NCI-H1092 treated with DMSO at 0.1 percent for 48 hours (cell line): Measurements from ENCODE around the gene NFIA.

ENCODE experiments used
- DNase-seq: peaks from one replicate; lab custom pipeline; 2025; lab: John Stamatoyannopoulos, UW

Gene NFIA

DNA sequence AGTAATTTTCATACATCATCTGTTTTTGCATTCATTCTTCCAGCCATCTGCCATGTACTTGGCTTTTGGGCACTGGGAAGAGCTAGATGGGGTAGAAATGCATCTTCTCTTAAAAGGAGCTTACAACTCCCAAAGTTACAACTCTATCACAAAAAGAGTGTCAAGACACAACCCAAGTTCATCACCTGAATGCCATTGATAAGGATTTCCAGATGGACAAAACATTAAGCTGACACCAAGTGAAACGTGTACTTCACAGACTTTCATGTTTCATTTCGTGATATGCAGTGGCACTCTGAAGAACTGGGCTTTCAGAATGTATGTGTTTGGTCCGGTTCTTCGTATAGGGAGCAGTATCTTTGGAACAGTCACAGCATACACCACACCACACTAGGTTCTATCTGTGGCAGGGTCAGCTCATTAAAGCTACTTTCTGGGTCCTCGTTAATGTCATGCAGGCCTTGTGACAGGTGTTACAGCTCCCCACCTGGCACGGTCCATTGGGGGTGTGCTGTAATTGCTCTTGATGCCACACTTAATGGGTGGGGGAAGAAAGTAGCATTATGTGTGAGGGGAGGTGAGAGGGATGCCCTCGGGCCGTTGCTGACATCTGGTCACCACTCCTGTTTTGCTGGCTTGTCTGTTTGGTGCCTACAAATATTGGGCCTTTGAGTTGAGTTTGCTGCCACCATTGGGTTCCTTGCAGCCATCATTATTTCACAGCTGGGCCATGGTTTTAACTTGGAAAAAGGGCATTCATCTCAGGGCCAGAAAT is 164.9 kb downstream of the NFIA start:
- no peak for DNase-seq

GRCh38 chr1:61247881-61248752 is 165.8 kb downstream of the NFIA start:
- no peak for DNase-seq

DNA sequence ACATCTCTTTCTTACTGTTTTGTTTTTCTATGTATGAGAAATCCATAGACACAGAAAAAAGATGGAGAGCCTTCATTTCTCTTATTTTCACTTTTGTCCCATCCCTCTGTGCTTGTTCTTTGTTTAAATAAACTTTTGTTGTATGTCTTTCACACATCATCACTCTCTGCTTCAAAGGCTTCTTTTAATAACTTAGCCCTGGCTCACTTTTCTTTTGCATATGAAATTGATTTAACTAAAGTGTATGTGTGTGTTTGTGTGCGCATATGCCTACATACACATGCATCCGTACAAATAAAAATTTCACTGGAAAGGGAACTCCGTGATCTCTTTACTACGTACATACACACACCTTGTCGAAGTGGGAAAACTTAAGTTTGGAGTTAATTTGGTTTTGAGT is 168.6 kb downstream of the NFIA start:
- DNase-seq: no peak

DNA sequence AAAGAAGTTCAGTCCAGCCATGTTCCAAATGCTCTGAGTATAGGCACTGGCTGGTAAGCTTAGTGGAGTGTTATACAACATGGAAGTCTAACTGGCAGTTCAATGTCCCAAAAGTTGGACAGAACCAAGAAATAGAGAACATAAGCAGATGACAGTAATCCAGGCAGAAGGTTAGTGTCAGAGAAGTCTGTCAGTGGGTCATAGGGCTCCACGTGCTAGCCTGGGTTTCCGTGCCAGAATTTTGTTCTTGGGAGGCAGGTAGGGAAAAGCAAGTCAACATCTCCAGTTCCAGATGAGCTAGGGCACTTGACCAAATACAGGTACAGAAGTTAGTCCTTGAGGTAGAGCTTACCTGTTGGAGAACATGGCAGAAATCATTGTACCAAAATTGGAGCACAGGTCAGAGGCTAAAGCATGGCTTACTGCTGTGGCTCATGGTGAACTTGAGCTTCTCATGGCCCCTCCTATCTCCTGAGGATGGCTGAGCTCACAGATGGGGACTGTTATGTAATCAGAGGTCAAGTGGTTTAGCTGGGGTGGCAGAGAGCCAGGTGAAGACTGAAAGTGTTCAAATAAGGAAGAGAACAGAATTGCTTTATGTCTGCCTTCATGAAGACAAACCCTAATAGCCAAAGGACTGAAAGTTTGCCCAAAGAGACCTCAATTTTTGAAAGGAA is 170.8 kb downstream of the NFIA start:
- DNase-seq: peak; percentile 29

DNA sequence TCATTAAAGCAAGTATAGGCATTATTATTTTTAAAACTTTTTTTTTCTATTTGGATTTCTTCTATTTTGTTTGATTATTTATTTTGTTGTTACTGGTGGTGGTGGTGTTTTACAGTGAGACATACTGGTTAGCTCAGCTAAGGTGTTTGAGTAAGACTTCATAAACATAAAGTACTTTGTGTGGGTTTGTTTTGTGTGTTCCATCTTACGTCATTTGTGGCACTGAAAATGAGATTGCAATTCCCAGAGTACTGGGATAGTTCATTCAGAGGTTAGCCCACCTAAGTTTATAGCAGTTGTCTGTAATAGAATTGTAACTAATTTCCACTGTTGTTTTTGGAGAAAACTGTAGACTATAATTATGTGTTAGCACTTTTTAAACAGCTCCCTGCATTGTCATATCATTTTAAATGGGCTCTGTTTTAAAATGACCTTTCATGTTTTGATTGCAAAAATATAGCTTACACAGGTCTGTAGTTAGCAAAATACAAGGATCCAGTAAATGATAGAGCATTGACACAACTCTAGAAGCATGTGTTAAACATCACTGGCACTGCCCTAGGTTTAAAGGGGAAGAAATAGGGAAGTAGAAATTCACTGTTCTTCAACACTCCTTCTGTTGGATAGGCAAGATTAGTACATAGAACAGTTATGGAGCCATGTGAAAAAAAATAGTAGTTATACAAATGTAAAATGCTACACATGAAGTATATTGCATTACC is 171.7 kb downstream of the NFIA start:
- DNase-seq: no peak

- no peak for DNase-seq
Observed at GRCh38 chr1:61254634-61255357, 172.4 kb downstream of the NFIA start.

DNA sequence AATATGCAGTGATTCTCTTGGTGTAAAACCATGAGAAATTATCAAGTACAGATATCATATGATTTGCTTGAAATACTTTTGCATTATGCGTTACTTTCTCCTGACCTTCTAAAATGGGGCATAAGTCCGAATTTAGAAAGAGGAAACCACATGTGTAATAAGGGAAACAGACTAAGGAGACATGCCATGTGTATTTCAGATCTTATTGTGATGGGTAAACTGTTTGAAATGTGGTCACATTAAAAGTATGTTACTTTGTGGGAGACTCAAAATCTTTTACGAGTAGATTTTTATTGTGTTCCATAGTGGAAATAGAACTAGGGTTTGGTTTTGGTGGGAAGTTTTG is 173.0 kb downstream of the NFIA start:
- no peak for DNase-seq

GRCh38 chr1:61259379-61260148 is 177.2 kb downstream of the NFIA start:
- no peak for DNase-seq

GRCh38 chr1:61260171-61260570 is 177.8 kb downstream of the NFIA start:
- no peak for DNase-seq

DNA sequence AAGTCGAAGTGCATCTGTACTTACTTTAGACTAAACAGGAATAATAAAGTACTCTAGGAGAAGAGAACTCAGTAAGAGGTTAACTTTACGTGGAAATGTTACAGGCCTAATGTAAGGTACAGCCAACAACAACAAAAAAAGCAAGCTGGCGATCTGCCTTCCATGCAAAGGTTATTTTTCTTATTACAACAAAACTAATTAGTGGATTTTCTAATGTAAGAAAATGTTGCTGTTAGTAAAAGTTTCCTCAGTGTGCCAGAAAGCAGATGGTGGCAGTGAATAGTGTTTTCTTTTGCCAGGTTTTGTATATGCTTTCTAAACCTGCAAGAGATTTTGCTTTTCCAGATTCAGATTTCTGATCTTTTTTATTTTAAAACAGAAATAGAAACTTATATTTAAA is 179.2 kb downstream of the NFIA start:
- DNase-seq: no peak

DNA sequence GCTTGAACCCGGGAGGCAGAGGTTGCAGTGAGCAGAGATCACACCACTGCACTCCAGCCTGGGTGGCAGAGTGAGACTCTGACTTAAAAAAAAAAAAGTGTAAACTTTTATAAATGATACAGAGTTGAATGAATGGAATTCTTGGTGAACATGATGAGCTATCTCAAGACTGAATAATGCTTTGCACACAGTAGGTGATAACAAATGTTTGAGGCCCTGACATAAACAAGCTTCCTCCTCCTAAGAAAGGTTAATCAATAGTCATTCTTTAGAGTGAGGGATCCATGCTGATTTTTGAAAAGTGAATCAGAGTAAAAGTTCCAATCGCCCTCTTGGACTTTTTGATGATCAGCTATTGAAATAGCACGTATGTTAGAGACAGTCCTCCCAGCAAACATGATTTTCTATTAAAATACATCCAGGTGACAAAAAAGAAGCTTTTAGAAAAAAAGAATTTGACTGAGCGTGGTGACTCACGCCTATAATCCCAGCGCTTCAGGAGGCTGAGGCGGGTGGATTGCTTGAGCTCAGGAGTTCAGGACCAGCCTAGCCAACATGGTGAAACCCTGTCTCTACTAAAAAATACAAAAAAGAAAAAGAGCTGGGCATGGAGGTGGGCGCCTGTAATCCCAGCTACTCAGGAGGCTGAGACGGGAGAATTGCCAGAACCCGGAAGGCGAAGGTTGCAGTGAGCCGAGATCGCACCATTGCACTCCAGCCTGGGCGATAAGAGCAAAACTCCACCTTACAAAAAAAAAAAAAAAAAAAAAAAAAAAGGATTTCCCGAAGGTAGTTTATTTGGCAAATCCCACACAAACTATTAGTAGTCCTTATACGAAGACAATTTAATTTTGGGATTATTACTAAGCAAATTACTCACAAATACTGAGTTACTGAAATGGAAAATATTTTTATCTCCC is 181.8 kb downstream of the NFIA start:
- no peak for DNase-seq

- no peak for DNase-seq
Observed at GRCh38 chr1:61264825-61265242, 182.5 kb downstream of the NFIA start.

- no peak for DNase-seq
Observed at GRCh38 chr1:61265665-61266064, 183.3 kb downstream of the NFIA start.

- no peak for DNase-seq
Observed at GRCh38 chr1:61266738-61267137, 184.4 kb downstream of the NFIA start.

- DNase-seq: no peak
Observed at GRCh38 chr1:61268546-61269240, 186.3 kb downstream of the NFIA start.

DNA sequence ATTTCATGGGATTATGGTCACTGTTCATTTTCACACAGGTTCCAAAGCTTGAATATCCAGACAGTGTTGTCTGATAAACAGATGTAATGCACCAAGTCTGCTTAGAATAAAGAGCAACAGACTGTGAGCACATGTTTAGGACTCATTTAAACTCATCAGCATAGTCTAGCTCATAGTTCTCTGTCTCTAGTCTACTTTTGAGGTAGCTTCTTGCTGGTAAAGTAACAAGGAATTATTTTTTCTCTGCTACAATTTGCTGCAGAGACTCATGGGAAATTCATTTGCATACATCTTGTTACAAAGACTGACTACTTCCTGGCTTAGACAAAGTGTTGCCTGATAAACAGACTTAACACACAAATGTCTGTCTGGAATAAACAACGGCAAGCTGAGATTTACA is 187.2 kb downstream of the NFIA start:
- no peak for DNase-seq

DNA sequence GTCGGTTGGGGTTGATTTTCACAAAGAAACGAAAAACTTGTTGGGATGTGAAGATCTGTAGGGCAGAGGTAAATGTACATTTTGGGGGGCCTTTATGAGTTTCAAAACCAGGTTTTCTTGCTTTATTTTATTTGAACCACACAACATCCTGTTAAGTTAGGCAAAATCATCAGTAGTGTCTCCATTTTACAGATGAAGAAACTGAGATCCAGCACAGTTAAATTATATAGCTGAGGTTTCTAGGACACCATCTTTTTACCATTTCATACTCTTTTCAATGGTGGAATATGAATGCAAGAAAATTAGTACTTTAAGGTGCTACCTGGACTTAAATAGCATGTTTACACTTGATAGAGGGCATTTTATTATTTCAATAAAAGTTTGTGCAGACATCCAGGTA is 187.7 kb downstream of the NFIA start:
- DNase-seq: no peak

DNA sequence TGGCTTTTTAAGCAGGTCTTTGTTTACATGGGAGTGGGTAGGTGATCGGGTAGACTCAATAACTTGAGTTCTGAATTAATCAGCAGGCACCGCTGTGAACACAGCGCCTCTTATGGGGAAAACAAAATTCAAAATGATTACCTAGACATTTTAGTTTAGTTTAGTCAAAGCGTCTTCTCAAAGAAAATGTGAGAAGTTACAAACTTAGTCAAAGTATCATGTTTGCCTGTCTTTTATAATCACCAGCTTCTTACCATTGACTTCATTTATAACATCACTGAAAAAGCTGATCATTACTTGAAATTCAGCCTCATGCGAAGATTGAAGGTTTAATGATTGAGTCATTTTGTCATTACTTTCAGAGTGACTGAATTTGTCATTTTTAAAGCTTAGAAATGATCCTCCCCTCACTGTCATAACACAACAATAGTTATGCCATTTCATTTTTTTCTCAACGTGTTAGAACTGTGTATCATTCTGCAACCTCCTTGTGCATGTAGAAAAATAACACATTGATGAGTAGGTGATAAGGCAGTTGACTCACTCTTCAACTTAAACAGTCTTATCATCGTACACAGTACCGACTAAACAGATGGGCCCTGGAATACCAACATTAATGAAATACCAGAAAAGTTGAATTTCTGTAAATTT is 188.5 kb downstream of the NFIA start:
- DNase-seq: no peak

DNA sequence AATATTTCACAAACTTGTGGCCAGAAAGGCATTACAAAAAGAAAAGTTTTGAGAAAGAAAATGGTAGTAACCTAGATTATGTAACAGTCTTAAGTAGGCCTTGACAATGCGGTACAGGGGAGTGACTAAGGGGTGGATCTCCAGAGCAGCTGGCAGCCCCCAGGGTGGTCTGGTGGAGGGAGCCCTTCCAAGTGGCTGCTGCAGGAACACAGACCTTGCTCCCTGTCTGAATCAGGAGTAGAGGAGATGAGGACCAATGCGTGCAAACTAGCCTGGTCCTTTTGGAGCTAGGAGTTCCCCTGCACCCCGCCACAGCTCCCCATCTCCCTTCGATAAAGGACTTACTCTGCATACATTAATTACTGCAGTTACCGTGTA is 189.0 kb downstream of the NFIA start:
- DNase-seq: no peak
